Measurements from ENCODE around the gene C10orf67.

C10orf67 gene

DNA sequence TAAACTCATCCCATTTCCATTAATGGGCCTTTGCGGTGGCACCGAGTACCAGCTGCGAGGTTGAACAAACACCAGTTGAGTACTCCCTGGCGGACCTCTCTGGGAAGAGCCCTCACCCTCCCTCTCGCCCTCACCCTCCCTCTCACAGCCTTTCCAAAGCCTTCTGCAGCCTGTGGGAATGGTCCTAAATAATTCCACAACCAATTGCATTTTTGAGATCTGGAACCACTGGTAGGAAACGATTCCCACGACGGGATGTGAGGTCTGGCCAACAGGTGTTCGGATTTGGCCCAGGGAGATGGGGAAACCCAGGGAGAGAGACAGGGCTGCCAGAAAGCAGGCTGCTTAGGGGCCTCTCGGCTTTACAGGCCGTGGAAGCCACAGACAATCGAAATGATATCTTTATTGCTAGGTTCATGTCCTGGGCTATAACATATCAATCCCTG, 147.2 kb downstream of the C10orf67 start:
- no peak for DNase-seq (ENCODE audit: low spot score)

- DNase-seq (ENCODE audit: low spot score), result no peak
Observed at GRCh38 chr10:23196915-23197314, 147.7 kb downstream of the C10orf67 start.

DNA sequence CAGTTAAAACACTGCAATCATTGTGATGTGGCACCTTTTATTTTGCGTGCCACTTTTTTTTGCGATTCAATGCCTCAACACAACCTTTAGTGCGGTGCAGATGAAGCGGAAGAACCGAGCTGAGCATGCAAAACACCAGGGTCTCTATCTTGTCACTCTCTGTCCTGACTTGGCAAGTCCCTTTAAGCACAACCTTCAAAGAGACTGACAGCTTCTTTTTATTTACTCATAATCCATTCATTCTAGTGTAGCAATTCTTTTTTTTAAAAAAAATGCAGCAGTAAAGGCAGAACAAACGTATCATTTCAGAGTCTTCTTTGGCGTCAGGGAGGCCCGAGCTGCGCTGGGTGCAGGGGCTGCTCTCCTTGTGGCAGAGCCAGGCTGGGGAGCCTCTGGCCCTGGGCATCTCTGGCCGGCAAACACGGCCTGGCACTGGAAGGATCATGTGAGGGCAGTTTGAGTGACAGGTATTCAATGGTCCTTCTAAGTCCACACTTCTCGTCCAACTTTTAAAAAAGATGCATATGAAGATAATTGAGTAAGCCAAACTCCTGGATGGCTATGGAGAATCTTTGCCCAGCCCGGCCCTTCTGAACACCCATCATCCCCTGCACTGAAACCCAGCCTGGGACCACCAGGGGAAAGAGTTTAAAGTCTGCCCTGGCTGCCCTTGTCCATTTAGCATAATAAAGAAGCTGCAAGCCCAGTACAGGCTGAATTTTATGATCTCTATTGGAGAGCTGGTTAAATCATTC, 148.6 kb downstream of the C10orf67 start:
- DNase-seq (ENCODE audit: low spot score), result no peak

GRCh38 chr10:23194966-23195845, 149.4 kb downstream of the C10orf67 start:
- DNase-seq (ENCODE audit: low spot score), result no peak

DNA sequence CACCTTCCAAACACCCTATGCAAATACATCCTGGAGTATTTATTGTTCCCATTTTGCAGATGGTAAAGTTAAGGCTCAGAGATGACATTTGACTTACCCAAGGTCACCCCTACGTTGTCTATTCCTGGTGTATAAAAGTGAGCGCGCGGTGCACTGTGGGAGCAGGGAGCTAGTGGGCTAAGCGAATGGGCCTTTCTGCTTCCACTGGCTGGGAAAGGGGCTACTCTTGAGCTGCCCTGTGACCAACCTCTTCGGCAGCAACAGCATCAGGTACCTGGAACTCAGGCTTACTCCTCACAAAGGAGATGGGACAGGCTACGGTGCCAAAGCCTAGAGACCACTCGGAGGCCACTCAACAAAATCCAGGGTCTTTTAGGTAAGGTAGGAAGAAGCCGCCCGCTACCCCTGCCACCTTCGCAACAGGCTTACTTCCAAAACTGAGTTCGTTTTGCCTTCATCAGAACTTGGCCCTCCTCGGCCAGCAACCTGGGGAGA, 150.1 kb downstream of the C10orf67 start:
- no peak for DNase-seq (ENCODE audit: low spot score)

GRCh38 chr10:23193435-23194074, 151.0 kb downstream of the C10orf67 start:
- no peak for DNase-seq (ENCODE audit: low spot score)

- no peak for DNase-seq (ENCODE audit: low spot score)
Observed at GRCh38 chr10:23192712-23193434, 151.7 kb downstream of the C10orf67 start.

GRCh38 chr10:23191764-23192711, 152.6 kb downstream of the C10orf67 start, which contains the start of gene PTF1A:
Gene PTF1A (plus strand): TSS chr10:23192312. CDS start chr10:23192531, 219 bp downstream.
- no peak for DNase-seq (ENCODE audit: low spot score)

GRCh38 chr10:23190872-23191763, 153.5 kb downstream of the C10orf67 start:
- no peak for DNase-seq (ENCODE audit: low spot score)

DNA sequence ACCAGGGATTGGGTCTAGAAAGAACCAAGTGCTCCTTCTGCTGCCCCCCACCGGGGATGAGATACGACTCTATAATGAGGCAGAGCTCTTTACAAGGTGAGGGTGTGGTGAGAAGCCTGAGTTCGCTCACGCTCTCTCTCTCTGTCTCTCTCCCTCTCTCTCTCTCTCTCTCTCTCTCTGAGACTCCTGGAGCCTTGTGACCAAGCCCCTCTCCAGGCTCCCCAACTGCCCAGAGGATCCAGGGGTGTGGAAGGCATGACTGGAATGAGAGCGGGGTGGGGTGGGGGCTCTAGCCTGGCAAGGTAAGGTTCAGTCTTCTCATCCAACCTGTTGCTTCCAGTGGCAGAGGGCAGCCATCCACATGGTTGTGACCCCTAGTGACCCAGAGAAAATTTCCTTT, 155.6 kb downstream of the C10orf67 start:
- DNase-seq (ENCODE audit: low spot score), result no peak

GRCh38 chr10:23187155-23187554, 157.4 kb downstream of the C10orf67 start:
- no peak for DNase-seq (ENCODE audit: low spot score)

- DNase-seq (ENCODE audit: low spot score), result no peak
Observed at GRCh38 chr10:23186697-23187096, 157.9 kb downstream of the C10orf67 start.

DNA sequence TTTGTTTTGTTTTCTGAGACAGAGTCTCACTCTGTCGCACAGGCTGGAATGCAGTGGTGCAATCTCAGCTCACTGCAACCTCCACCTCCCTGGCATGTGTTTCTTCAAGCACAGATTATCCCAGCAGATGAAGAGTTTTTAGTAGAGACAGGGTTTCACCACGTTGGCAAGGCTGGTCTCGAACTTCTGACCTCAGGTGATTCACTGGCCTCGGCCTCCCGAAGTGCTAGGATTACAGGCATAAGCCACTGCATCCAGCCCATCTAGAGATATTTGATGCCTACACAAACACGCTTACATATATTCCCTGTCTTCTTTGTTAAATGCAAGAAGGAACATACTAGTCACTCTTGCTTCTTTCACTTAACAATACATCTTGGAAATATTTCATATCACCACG, 158.4 kb downstream of the C10orf67 start:
- DNase-seq (ENCODE audit: low spot score), result no peak

DNA sequence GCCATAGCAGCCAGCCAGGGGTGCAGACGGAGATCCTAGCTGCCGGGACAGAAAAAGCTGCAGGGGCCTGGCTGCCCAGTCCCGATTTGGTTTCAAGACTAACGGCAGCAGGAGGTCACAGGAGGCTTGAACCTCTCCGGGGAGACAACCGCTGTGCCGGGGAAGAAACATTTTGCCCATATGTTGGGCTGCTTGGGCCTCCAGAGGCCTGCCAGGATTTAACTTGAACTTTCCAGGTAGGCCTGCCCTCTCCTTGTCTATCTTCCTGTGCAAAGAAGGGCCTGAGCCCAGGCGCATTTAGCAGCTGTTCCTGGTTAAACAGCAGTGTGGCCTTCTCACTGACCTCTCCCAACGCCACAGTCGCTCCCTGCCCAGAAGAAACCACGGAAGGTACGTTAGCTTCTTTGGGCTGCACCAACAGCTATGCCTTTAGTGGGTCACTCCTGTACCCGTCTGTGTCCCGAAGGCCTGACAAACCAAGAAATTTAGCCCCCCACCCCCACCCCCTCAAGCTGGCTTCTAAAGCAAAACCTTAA, 169.6 kb downstream of the C10orf67 start:
- no peak for DNase-seq (ENCODE audit: low spot score)

DNA sequence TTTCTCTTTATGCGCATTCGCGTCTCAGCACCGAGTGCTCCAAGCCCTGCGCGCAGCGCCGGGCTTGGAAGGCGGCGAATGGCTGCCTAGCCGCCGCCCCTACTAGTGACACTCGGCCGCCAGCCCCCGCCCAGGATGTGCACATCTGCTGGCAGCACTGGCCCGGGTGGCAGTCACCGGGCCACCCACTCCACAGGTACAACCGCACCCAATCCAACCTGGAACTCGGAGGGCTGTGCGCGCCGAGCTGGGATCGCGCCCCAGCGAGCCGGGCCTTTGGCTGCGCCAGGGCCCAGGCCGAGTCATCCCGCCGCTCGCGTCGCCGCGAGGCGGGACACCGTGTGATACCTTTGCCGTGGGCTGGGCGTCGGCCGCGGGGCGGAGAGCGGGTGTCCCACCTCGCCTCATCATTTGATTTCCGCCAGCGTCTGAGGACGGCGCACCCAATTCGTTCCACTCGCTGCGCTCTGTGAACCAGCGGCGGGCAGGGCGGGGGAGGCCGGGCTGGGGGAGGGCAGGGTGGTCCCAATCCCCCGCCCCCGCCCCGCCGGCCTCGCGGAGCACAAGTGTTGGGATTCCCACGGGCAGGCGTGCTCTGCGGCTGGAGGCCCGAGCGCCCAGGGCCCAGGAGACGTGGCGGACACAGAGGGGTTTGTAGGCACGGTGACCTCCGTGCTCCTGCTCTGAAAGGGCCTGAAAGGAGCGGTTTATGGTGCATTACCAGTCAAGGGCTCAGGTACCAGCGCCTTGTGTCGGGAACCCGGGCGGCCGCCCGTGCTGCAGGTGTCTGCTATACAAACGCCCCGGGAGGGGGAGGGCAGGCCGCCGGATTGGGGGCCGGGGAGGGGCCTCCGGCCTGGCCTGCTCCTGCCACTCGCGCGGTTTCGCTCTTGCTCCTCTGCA, 170.3 kb downstream of the C10orf67 start:
- DNase-seq (ENCODE audit: low spot score), result no peak

- DNase-seq (ENCODE audit: low spot score), result no peak
Observed at GRCh38 chr10:23173214-23174073, 171.2 kb downstream of the C10orf67 start.

All from NAMALWA (cell line).